ENCODE measurements around the gene CRYBG3. TPM values are rescaled to one million over a fixed set of nuclear protein-coding genes. Genes with fewer than 3 reads are reported as not detected.

CRYBG3 gene
- total RNA-seq, 1 experiment from 2014 or later = 5.9 TPM

DNA sequence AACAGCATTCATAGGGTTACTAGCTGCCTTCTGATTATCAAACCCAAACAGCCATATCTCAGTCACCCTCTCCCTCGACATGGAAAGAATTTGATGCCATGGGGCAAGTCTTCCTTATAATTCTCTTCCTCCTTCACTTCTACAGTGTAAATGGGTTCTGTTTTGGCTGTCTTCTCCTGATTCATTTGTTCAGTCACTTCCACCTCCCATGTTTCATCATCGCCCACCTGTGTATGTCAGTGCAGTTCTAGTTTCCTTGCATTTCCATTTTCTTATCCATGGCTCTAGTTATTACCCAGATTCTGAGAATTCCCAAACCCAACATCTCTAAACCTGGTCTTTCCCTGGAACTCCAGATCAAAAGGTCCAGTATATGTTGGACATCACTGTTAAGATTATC, 109.4 kb downstream of the CRYBG3 start:
- no CpG with 5 or more reads among the region's 2 CpGs for WGBS (ENCODE audit: extremely low coverage, insufficient read length, low lambda C conversion rate)
- H3K27ac ChIP-seq (ENCODE audit: insufficient read length, low read depth, low read length) = no peak overlapping the region
- H2BK120ac ChIP-seq (ENCODE audit: low read depth, low read length, poor library complexity, severe bottlenecking) = no peak overlapping the region
- no peak for DNase-seq
- H2AFZ ChIP-seq (ENCODE audit: low read length) = no peak overlapping the region
- H3K4me3 Mint-ChIP-seq = no peak overlapping the region
- no peaks in the 10 kb centered on the region for H3K9me3 ChIP-seq (ENCODE audit: control insufficient read depth, low read depth, low read length)
- no peak overlapping the region for H2BK15ac ChIP-seq (ENCODE audit: low read depth, low read length)
- H3T11ph ChIP-seq (ENCODE audit: low read length) = no peak overlapping the region
- H3K23ac ChIP-seq (ENCODE audit: insufficient read length, low read depth, low read length) = no peak overlapping the region
- H3K27me3 Mint-ChIP-seq (ENCODE audit: low read depth) = no peaks in the 10 kb centered on the region
- no peak overlapping the region for H4K91ac ChIP-seq (ENCODE audit: insufficient read length, low read depth, low read length)
- no peaks in the 10 kb centered on the region for H3K23me2 ChIP-seq (ENCODE audit: insufficient read length, low read depth, low read length, poor library complexity, severe bottlenecking)
- no peaks in the 10 kb centered on the region for H4K20me1 ChIP-seq (ENCODE audit: control insufficient read depth, insufficient read depth, insufficient read length)
- H3K9ac ChIP-seq (ENCODE audit: extremely low read depth, insufficient read length, low read length) = no peak overlapping the region
- H4K5ac ChIP-seq (ENCODE audit: insufficient read length, low read depth, low read length) = no peak overlapping the region
- no peak overlapping the region for H2BK5ac ChIP-seq (ENCODE audit: insufficient read length, low read length)
- H4K8ac ChIP-seq (replicated peaks; ENCODE audit: insufficient read length, low read depth, low read length) = no peak overlapping the region
- H3K4me2 ChIP-seq (ENCODE audit: insufficient read depth, insufficient read length, low read length) = no peak overlapping the region
- H3K4me1 Mint-ChIP-seq = no peaks in the 10 kb centered on the region
- H3K18ac ChIP-seq (ENCODE audit: insufficient read length, low read depth, low read length) = no peak overlapping the region
- H3K14ac ChIP-seq (ENCODE audit: insufficient read depth, low read length) = no peak overlapping the region
- no peak overlapping the region for H3K4ac ChIP-seq (ENCODE audit: low read depth, low read length)
- H2AK5ac ChIP-seq (ENCODE audit: insufficient read length, low read length) = no peak overlapping the region
- no peaks in the 10 kb centered on the region for H3K79me1 ChIP-seq (ENCODE audit: insufficient read depth, low read depth, low read length, poor library complexity, severe bottlenecking)
- H3K4me1 ChIP-seq (ENCODE audit: insufficient read depth, low read length) = no peaks in the 10 kb centered on the region
- no peak overlapping the region for H2BK12ac ChIP-seq (ENCODE audit: insufficient read length, low read depth, low read length)
- no peaks in the 10 kb centered on the region for H3K79me2 ChIP-seq (ENCODE audit: insufficient read depth, low read length)
- no peaks in the 10 kb centered on the region for H3K9me3 Mint-ChIP-seq
- H2BK20ac ChIP-seq (ENCODE audit: low read depth, low read length, poor library complexity, severe bottlenecking) = no peak overlapping the region
- H3K27ac Mint-ChIP-seq = no peak overlapping the region
- H3K56ac ChIP-seq (ENCODE audit: insufficient read length, low read depth, low read length) = no peak overlapping the region
- no peaks in the 10 kb centered on the region for H3K27me3 ChIP-seq (ENCODE audit: insufficient read depth, low read length)
- no peaks in the 10 kb centered on the region; a peak in 2 of 7 replicates for H3K36me3 Mint-ChIP-seq (ENCODE audit: insufficient read depth in 1 of 3, low read depth in 3 of 3)
- TF ChIP-seq, protein P1, sequence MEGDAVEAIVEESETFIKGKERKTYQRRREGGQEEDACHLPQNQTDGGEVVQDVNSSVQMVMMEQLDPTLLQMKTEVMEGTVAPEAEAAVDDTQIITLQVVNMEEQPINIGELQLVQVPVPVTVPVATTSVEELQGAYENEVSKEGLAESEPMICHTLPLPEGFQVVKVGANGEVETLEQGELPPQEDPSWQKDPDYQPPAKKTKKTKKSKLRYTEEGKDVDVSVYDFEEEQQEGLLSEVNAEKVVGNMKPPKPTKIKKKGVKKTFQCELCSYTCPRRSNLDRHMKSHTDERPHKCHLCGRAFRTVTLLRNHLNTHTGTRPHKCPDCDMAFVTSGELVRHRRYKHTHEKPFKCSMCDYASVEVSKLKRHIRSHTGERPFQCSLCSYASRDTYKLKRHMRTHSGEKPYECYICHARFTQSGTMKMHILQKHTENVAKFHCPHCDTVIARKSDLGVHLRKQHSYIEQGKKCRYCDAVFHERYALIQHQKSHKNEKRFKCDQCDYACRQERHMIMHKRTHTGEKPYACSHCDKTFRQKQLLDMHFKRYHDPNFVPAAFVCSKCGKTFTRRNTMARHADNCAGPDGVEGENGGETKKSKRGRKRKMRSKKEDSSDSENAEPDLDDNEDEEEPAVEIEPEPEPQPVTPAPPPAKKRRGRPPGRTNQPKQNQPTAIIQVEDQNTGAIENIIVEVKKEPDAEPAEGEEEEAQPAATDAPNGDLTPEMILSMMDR (conservative IDR thresholded peaks at IDR 0.05) = no peak

All from H9 (cell line).